WTC11 (cell line): ENCODE measurements around the gene ARPC1B. TPM values are rescaled to one million over a fixed set of nuclear protein-coding genes. Genes with fewer than 3 reads are reported as not detected.

ENCODE experiments used
- ATAC-seq: fragments of 200-7000 bp; cut with Tn5 transposase; 2 replicates; pipeline ENCODE4 v1.10.0; 2021; ENCODE audit warnings: mild to moderate bottlenecking, moderate library complexity
- CTCF ChIA-PET: fragments of 300-600 bp; sonication (Branson Sonifier 250); formaldehyde crosslinking; loops from one replicate; lab custom pipeline; 2021; ENCODE audit warnings: antibody characterized with exemption; lab: Charles Lee
- POLR2A ChIA-PET: fragments of 350-600 bp; sonication (Branson Sonifier 250); formaldehyde crosslinking; loops from one replicate; lab custom pipeline; 2021; ENCODE audit warnings: antibody characterized with exemption; lab: Charles Lee
- DNase-seq: peaks from one replicate; pipeline ENCODE4 v3.0.0; 2021; ENCODE audit warnings: low spot score
- H3K27ac Mint-ChIP-seq: 2 replicates; pipeline ENCODE4 v1.8.0; 2021; ENCODE audit warnings: mixed read lengths
- H3K27me3 Mint-ChIP-seq: 2 replicates; pipeline ENCODE4 v1.8.0; 2021; ENCODE audit warnings: low read depth, mild to moderate bottlenecking, moderate library complexity, mixed read lengths
- H3K36me3 Mint-ChIP-seq: 2 replicates; pipeline ENCODE4 v1.8.0; 2021; ENCODE audit warnings: mixed read lengths
- H3K4me1 Mint-ChIP-seq: 2 replicates; pipeline ENCODE4 v1.8.0; 2022; ENCODE audit warnings: mixed read lengths
- H3K4me3 Mint-ChIP-seq: 2 replicates; pipeline ENCODE4 v1.8.0; 2021; ENCODE audit warnings: mild to moderate bottlenecking, moderate library complexity, mixed read lengths
- H3K9me3 Mint-ChIP-seq: 2 replicates; pipeline ENCODE4 v1.8.0; 2021; ENCODE audit warnings: mixed read lengths
- ATF3 ChIP-seq: sonication (generic); formaldehyde crosslinking; conservative IDR thresholded peaks from 2 replicates; pipeline ENCODE4 v1.8.1; 2022; ENCODE audit warnings: mild to moderate bottlenecking, missing genetic modification reagents
- ESRRA ChIP-seq: sonication (generic); formaldehyde crosslinking; IDR thresholded peaks from 2 replicates; pipeline ENCODE4 v1.8.1; 2022; ENCODE audit warnings: mild to moderate bottlenecking, missing genetic modification reagents, borderline replicate concordance
- FOXJ3 ChIP-seq: sonication (generic); formaldehyde crosslinking; IDR thresholded peaks from 2 replicates; pipeline ENCODE4 v1.9.0; 2021; ENCODE audit warnings: missing genetic modification reagents, mild to moderate bottlenecking, borderline replicate concordance
- FOXK1 ChIP-seq: sonication (generic); formaldehyde crosslinking; IDR thresholded peaks from 2 replicates; pipeline ENCODE4 v1.8.0; 2022; ENCODE audit warnings: mild to moderate bottlenecking, moderate library complexity, missing genetic modification reagents
- FOXP1 ChIP-seq: sonication (generic); formaldehyde crosslinking; IDR thresholded peaks from 2 replicates; pipeline ENCODE4 v1.8.0; 2022; ENCODE audit warnings: missing genetic modification reagents, mild to moderate bottlenecking, moderate library complexity, borderline replicate concordance
- FOXP4 ChIP-seq: sonication (generic); formaldehyde crosslinking; IDR thresholded peaks from 2 replicates; pipeline ENCODE4 v1.8.0; 2022; ENCODE audit warnings: mild to moderate bottlenecking, missing genetic modification reagents
- GRHL2 ChIP-seq: fragments of 250-450 bp; sonication (Bioruptor Pico); IDR thresholded peaks from 2 replicates; pipeline ENCODE4 v1.8.0; 2022; ENCODE audit warnings: mild to moderate bottlenecking, moderate library complexity; ENCODE audit not compliant: insufficient replicate concordance, severe bottlenecking
- IRF1 ChIP-seq: sonication (generic); formaldehyde crosslinking; IDR thresholded peaks from 2 replicates; pipeline ENCODE4 v1.8.0; 2023; ENCODE audit warnings: missing genetic modification reagents
- KAT7 ChIP-seq: sonication (generic); formaldehyde crosslinking; IDR thresholded peaks from 2 replicates; pipeline ENCODE4 v1.8.1; 2023; ENCODE audit warnings: missing genetic modification reagents, mild to moderate bottlenecking, borderline replicate concordance
- NR2C2 ChIP-seq: sonication (generic); formaldehyde crosslinking; IDR thresholded peaks from 2 replicates; pipeline ENCODE4 v1.8.0; 2022; ENCODE audit warnings: mild to moderate bottlenecking, missing genetic modification reagents
- OVOL2 ChIP-seq: fragments of 250-450 bp; sonication (Bioruptor Pico); IDR thresholded peaks from 2 replicates; pipeline ENCODE4 v1.9.0; 2021; ENCODE audit warnings: mild to moderate bottlenecking, borderline replicate concordance
- RORB ChIP-seq: fragments of 250-450 bp; sonication (Bioruptor Pico); IDR thresholded peaks from 2 replicates; pipeline ENCODE4 v1.9.0; 2021; ENCODE audit warnings: mild to moderate bottlenecking
- SMAD3 ChIP-seq: sonication (generic); formaldehyde crosslinking; IDR thresholded peaks from 2 replicates; pipeline ENCODE4 v1.8.0; 2022; ENCODE audit warnings: missing genetic modification reagents, mild to moderate bottlenecking, borderline replicate concordance
- TEAD1 ChIP-seq: sonication (generic); formaldehyde crosslinking; IDR thresholded peaks from 2 replicates; pipeline ENCODE4 v1.8.0; 2022; ENCODE audit warnings: mild to moderate bottlenecking, missing genetic modification reagents
- ZBTB21 ChIP-seq: sonication (generic); formaldehyde crosslinking; IDR thresholded peaks from 2 replicates; pipeline ENCODE4 v1.8.1; 2023; ENCODE audit warnings: mild to moderate bottlenecking, missing genetic modification reagents, borderline replicate concordance
- ZMAT4 ChIP-seq: fragments of 250-450 bp; sonication (Bioruptor Pico); IDR thresholded peaks from 2 replicates; pipeline ENCODE4 v1.9.0; 2021; ENCODE audit warnings: mild to moderate bottlenecking
- ZNF121 ChIP-seq: sonication (generic); formaldehyde crosslinking; IDR thresholded peaks from 2 replicates; pipeline ENCODE4 v1.8.0; 2023; ENCODE audit warnings: missing genetic modification reagents
- ZNF317 ChIP-seq: sonication (generic); formaldehyde crosslinking; IDR thresholded peaks from 2 replicates; pipeline ENCODE4 v1.8.1; 2023; ENCODE audit warnings: low read depth, mild to moderate bottlenecking, moderate library complexity, missing genetic modification reagents, borderline replicate concordance
- ZNF396 ChIP-seq: fragments of 250-450 bp; sonication (Bioruptor Pico); IDR thresholded peaks from 2 replicates; pipeline ENCODE4 v1.8.0; 2021; ENCODE audit warnings: mild to moderate bottlenecking, moderate library complexity, borderline replicate concordance
- ZNF416 ChIP-seq: fragments of 250-450 bp; sonication (Bioruptor Pico); IDR thresholded peaks from 2 replicates; pipeline ENCODE4 v1.9.0; 2021; ENCODE audit warnings: mild to moderate bottlenecking, inconsistent platforms
- ZNF423 ChIP-seq: fragments of 250-450 bp; sonication (Bioruptor Pico); IDR thresholded peaks from 2 replicates; pipeline ENCODE4 v2.1.2; 2022; ENCODE audit warnings: mild to moderate bottlenecking, moderate library complexity
- ZNF512 ChIP-seq: sonication (generic); formaldehyde crosslinking; IDR thresholded peaks from 2 replicates; pipeline ENCODE4 v1.8.1; 2022; ENCODE audit warnings: missing genetic modification reagents, borderline replicate concordance
- total RNA-seq: library from RNA; stranded (reverse); gene quantifications from 3 replicates; pipeline ENCODE4 v1.2.3, GENCODE V29; 2021
- TF ChIP-seq, protein P1 (sequence below): sonication (generic); formaldehyde crosslinking; IDR thresholded peaks from 2 replicates; pipeline ENCODE4 v1.8.1; 2023; ENCODE audit warnings: mild to moderate bottlenecking, missing genetic modification reagents, moderate library complexity
- TF ChIP-seq, protein P2 (sequence below): sonication (generic); formaldehyde crosslinking; IDR thresholded peaks from 2 replicates; pipeline ENCODE4 v1.8.1; 2023; ENCODE audit warnings: mild to moderate bottlenecking, missing genetic modification reagents
- TF ChIP-seq, protein P3 (sequence below): sonication (generic); formaldehyde crosslinking; IDR thresholded peaks from 2 replicates; pipeline ENCODE4 v1.8.1; 2022; ENCODE audit warnings: mild to moderate bottlenecking, moderate library complexity, missing genetic modification reagents

The ARPC1B gene
- total RNA-seq, 1 experiment from 2014 or later, result 66.2 TPM

GRCh38 chr7:99383203-99383602, 8.7 kb downstream of the ARPC1B start (continued):
- no peak for TF ChIP-seq ZNF416 (CRISPR knock-in tag)
- TF ChIP-seq, protein P1, sequence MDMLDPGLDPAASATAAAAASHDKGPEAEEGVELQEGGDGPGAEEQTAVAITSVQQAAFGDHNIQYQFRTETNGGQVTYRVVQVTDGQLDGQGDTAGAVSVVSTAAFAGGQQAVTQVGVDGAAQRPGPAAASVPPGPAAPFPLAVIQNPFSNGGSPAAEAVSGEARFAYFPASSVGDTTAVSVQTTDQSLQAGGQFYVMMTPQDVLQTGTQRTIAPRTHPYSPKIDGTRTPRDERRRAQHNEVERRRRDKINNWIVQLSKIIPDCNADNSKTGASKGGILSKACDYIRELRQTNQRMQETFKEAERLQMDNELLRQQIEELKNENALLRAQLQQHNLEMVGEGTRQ (CRISPR knock-in tag), result no peak
- no peak for TF ChIP-seq FOXK1 (CRISPR knock-in tag)
- no peak for TF ChIP-seq FOXP1 (CRISPR knock-in tag)
- TF ChIP-seq OVOL2, result no peak
- TF ChIP-seq TEAD1 (CRISPR knock-in tag), result no peak
- TF ChIP-seq FOXP4 (CRISPR knock-in tag), result no peak

- POLR2A ChIA-PET, result no interaction called here
- Mint-ChIP-seq H3K27ac (no peak overlapping the region), H3K27me3 (no peaks in the 10 kb centered on the region), H3K4me1 (peaks cover 11% of the 10 kb centered on the region), H3K36me3 (peaks cover 22% of the 10 kb centered on the region), H3K9me3 (no peaks in the 10 kb centered on the region), H3K4me3 (no peak overlapping the region)
- DNase-seq (no peak), ATAC-seq (no peak)
- CTCF ChIA-PET, result no interaction called here
- TF ChIP-seq OVOL2 (no peak), FOXP1 (CRISPR knock-in tag) (no peak), ZNF121 (CRISPR knock-in tag) (no peak), RORB (CRISPR knock-in tag) (no peak), ZBTB21 (CRISPR knock-in tag) (no peak), GRHL2 (no peak), ZMAT4 (CRISPR knock-in tag) (no peak), ZNF423 (CRISPR knock-in tag) (no peak), ZNF317 (CRISPR knock-in tag) (no peak), IRF1 (CRISPR knock-in tag) (no peak), SMAD3 (CRISPR knock-in tag) (no peak), FOXJ3 (CRISPR knock-in tag) (no peak), ZNF396 (CRISPR knock-in tag) (no peak), ATF3 (no peak), NR2C2 (CRISPR knock-in tag) (no peak), KAT7 (CRISPR knock-in tag) (no peak), ZNF512 (CRISPR knock-in tag) (no peak), ESRRA (CRISPR knock-in tag) (no peak)
- TF ChIP-seq, protein P2, sequence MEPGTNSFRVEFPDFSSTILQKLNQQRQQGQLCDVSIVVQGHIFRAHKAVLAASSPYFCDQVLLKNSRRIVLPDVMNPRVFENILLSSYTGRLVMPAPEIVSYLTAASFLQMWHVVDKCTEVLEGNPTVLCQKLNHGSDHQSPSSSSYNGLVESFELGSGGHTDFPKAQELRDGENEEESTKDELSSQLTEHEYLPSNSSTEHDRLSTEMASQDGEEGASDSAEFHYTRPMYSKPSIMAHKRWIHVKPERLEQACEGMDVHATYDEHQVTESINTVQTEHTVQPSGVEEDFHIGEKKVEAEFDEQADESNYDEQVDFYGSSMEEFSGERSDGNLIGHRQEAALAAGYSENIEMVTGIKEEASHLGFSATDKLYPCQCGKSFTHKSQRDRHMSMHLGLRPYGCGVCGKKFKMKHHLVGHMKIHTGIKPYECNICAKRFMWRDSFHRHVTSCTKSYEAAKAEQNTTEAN (CRISPR knock-in tag), result no peak
- TF ChIP-seq, protein P3, sequence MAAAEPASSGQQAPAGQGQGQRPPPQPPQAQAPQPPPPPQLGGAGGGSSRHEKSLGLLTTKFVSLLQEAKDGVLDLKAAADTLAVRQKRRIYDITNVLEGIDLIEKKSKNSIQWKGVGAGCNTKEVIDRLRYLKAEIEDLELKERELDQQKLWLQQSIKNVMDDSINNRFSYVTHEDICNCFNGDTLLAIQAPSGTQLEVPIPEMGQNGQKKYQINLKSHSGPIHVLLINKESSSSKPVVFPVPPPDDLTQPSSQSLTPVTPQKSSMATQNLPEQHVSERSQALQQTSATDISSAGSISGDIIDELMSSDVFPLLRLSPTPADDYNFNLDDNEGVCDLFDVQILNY (CRISPR knock-in tag), result no peak
Measured at GRCh38 chr7:99383791-99384370, 9.4 kb downstream of the ARPC1B start.
